Neural progenitor cell (in vitro differentiated cells): ENCODE data around the gene CTNNA3. TPM values are rescaled to one million over a fixed set of nuclear protein-coding genes. Genes with fewer than 3 reads are reported as not detected.

Source experiments
- DNase-seq: peaks from one replicate; pipeline ENCODE4 v3.0.0-alpha.2; 2016; ENCODE audit warnings: low spot score
- H2AFZ ChIP-seq: fragments of 200-600 bp; sonication (generic); replicated peaks from 2 replicates; pipeline ENCODE4 v1.6.1; 2016; ENCODE audit warnings: antibody characterized with exemption
- H3F3A ChIP-seq: fragments of 200-600 bp; sonication (generic); 2 replicates; pipeline ENCODE4 v1.6.1; 2016; ENCODE audit warnings: antibody characterized with exemption, low read depth
- H3K27ac ChIP-seq: fragments of 200-600 bp; sonication (generic); 2 replicates; pipeline ENCODE4 v1.5.1; 2016; ENCODE audit warnings: mild to moderate bottlenecking
- H3K27me3 ChIP-seq: fragments of 200-600 bp; sonication (generic); 2 replicates; pipeline ENCODE4 v1.6.1; 2016; ENCODE audit warnings: mild to moderate bottlenecking, moderate library complexity
- H3K36me3 ChIP-seq: fragments of 200-600 bp; sonication (generic); 2 replicates; pipeline ENCODE4 v1.5.1; 2016
- H3K4me1 ChIP-seq: fragments of 200-600 bp; sonication (generic); 2 replicates; pipeline ENCODE4 v1.6.1; 2016; ENCODE audit warnings: mixed run types
- H3K4me2 ChIP-seq: fragments of 200-600 bp; sonication (generic); 2 replicates; pipeline ENCODE4 v1.6.1; 2016
- H3K4me3 ChIP-seq: fragments of 200-600 bp; sonication (generic); 2 replicates; pipeline ENCODE4 v1.5.1; 2016
- H3K79me2 ChIP-seq: fragments of 200-600 bp; sonication (generic); 2 replicates; pipeline ENCODE4 v1.6.1; 2016; ENCODE audit warnings: low read depth
- H3K9ac ChIP-seq: fragments of 200-600 bp; sonication (generic); 2 replicates; pipeline ENCODE4 v1.6.1; 2016
- H3K9me3 ChIP-seq: fragments of 200-600 bp; sonication (generic); 2 replicates; pipeline ENCODE4 v1.5.1; 2016; ENCODE audit warnings: low read depth
- H4K20me1 ChIP-seq: fragments of 200-600 bp; sonication (generic); 2 replicates; pipeline ENCODE4 v1.6.1; 2016; ENCODE audit warnings: low read depth
- H3K27ac Mint-ChIP-seq: 3 replicates; pipeline ENCODE4 v1.8.0; 2021; ENCODE audit warnings: mixed read lengths
- H3K27me3 Mint-ChIP-seq: 2 replicates; pipeline ENCODE4 v1.8.0; 2022; ENCODE audit warnings: low read depth, mild to moderate bottlenecking, inconsistent platforms, moderate library complexity, mixed read lengths; ENCODE audit not compliant: insufficient read depth
- H3K36me3 Mint-ChIP-seq: 3 replicates; pipeline ENCODE4 v1.8.0; 2021; ENCODE audit warnings: mixed read lengths
- H3K4me1 Mint-ChIP-seq: 3 replicates; pipeline ENCODE4 v1.8.0; 2021; ENCODE audit warnings: mixed read lengths
- H3K4me3 Mint-ChIP-seq: 3 replicates; pipeline ENCODE4 v1.8.0; 2021; ENCODE audit warnings: mild to moderate bottlenecking, moderate library complexity, mixed read lengths
- H3K9me3 Mint-ChIP-seq: 3 replicates; pipeline ENCODE4 v1.8.0; 2020; ENCODE audit warnings: mixed read lengths
- EZH2 ChIP-seq: fragments of 200-600 bp; sonication (generic); IDR thresholded peaks from 2 replicates; pipeline ENCODE4 v1.6.1; 2017; ENCODE audit warnings: antibody characterized with exemption, mild to moderate bottlenecking, moderate library complexity
- EZH2phosphoT487 ChIP-seq: fragments of 200-600 bp; sonication (generic); IDR thresholded peaks from 2 replicates; pipeline ENCODE4 v1.6.1; 2017; ENCODE audit warnings: antibody characterized with exemption
- total RNA-seq: library from RNA; depleted of rRNA; stranded (reverse); fragments of >200 nt; gene quantifications from 2 replicates; pipeline ENCODE4 v1.2.3, GENCODE V29; 2015; ENCODE audit warnings: low replicate concordance
- TF ChIP-seq, protein P1 (sequence below): fragments of 200-600 bp; sonication (generic); IDR thresholded peaks from 2 replicates; pipeline ENCODE4 v1.5.1; 2017; ENCODE audit warnings: antibody characterized with exemption, mild to moderate bottlenecking

The CTNNA3 gene
- total RNA-seq, 1 donor from 2014 or later, result 12.9 TPM

- no peaks in the 10 kb centered on the region for H4K20me1 ChIP-seq
- no peaks in the 10 kb centered on the region for H3K9me3 ChIP-seq
- no peaks in the 10 kb centered on the region for H3F3A ChIP-seq
- H3K36me3 ChIP-seq, result no peaks in the 10 kb centered on the region
- no peaks in the 10 kb centered on the region for H3K27me3 ChIP-seq
- no peaks in the 10 kb centered on the region for H3K27me3 Mint-ChIP-seq
- DNase-seq, result no peak
- no peak for TF ChIP-seq EZH2
- no peak for TF ChIP-seq EZH2phosphoT487
- TF ChIP-seq, protein P1, sequence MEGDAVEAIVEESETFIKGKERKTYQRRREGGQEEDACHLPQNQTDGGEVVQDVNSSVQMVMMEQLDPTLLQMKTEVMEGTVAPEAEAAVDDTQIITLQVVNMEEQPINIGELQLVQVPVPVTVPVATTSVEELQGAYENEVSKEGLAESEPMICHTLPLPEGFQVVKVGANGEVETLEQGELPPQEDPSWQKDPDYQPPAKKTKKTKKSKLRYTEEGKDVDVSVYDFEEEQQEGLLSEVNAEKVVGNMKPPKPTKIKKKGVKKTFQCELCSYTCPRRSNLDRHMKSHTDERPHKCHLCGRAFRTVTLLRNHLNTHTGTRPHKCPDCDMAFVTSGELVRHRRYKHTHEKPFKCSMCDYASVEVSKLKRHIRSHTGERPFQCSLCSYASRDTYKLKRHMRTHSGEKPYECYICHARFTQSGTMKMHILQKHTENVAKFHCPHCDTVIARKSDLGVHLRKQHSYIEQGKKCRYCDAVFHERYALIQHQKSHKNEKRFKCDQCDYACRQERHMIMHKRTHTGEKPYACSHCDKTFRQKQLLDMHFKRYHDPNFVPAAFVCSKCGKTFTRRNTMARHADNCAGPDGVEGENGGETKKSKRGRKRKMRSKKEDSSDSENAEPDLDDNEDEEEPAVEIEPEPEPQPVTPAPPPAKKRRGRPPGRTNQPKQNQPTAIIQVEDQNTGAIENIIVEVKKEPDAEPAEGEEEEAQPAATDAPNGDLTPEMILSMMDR, result no peak
- no peak overlapping the region for H3K4me3 ChIP-seq
- no peak overlapping the region for H2AFZ ChIP-seq
- H3K9me3 Mint-ChIP-seq, result no peaks in the 10 kb centered on the region
- H3K79me2 ChIP-seq, result no peaks in the 10 kb centered on the region
- H3K4me3 Mint-ChIP-seq, result no peak overlapping the region
- no peak overlapping the region for H3K9ac ChIP-seq
- no peaks in the 10 kb centered on the region for H3K36me3 Mint-ChIP-seq
- no peaks in the 10 kb centered on the region for H3K4me1 ChIP-seq
- peak overlapping the region; percentile 27 for H3K27ac Mint-ChIP-seq
- H3K27ac ChIP-seq, result no peak overlapping the region
- no peak overlapping the region for H3K4me2 ChIP-seq
- peaks cover 4% of the 10 kb centered on the region for H3K4me1 Mint-ChIP-seq
Observed at GRCh38 chr10:66565999-66566398, 1130.0 kb downstream of the CTNNA3 start.

DNA sequence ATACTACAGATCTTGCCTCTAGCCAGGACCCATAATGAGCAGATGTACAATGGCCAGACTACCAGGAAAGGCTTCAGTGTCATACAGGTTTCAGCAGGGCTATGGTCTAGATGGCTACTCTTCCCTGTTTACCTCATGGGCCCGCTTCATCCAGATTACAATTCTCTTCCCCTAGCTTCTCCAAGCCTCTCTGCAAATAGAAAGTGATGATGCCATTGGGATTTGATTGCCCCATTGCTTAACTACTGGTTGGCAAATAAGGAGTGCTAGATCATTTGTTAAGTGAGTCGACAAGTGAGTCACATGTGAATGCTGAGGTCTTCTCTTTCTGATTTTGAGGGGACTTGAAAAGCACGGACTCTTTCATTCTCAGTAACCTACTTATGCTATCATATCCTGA lies 1131.7 kb downstream of the CTNNA3 start:
- Histone ChIP-seq H4K20me1 (no peaks in the 10 kb centered on the region), H3K4me3 (no peak overlapping the region), H2AFZ (no peak overlapping the region), H3F3A (no peaks in the 10 kb centered on the region), H3K9ac (no peak overlapping the region), H3K27ac (no peak overlapping the region), H3K27me3 (no peaks in the 10 kb centered on the region), H3K9me3 (no peaks in the 10 kb centered on the region), H3K4me1 (no peaks in the 10 kb centered on the region), H3K36me3 (no peaks in the 10 kb centered on the region), H3K79me2 (no peaks in the 10 kb centered on the region), H3K4me2 (no peak overlapping the region)
- no peaks in the 10 kb centered on the region for H3K27me3 Mint-ChIP-seq
- H3K27ac Mint-ChIP-seq, result no peak overlapping the region
- no peak for DNase-seq
- no peak overlapping the region for H3K4me3 Mint-ChIP-seq
- TF ChIP-seq EZH2, result no peak
- TF ChIP-seq, protein P1, result no peak
- TF ChIP-seq EZH2phosphoT487, result no peak
- peaks cover 4% of the 10 kb centered on the region for H3K4me1 Mint-ChIP-seq
- H3K9me3 Mint-ChIP-seq, result no peaks in the 10 kb centered on the region
- no peaks in the 10 kb centered on the region for H3K36me3 Mint-ChIP-seq

GRCh38 chr10:66555061-66555460 lies 1140.9 kb downstream of the CTNNA3 start:
- Mint-ChIP-seq H3K9me3 (no peaks in the 10 kb centered on the region), H3K4me1 (no peaks in the 10 kb centered on the region), H3K27ac (no peak overlapping the region), H3K27me3 (no peaks in the 10 kb centered on the region), H3K36me3 (no peaks in the 10 kb centered on the region), H3K4me3 (no peak overlapping the region)
- Histone ChIP-seq H3K9ac (no peak overlapping the region), H3K27me3 (no peaks in the 10 kb centered on the region), H3K9me3 (no peaks in the 10 kb centered on the region), H3K4me1 (no peaks in the 10 kb centered on the region), H3K36me3 (no peaks in the 10 kb centered on the region), H3K79me2 (no peaks in the 10 kb centered on the region), H4K20me1 (no peaks in the 10 kb centered on the region), H3K4me3 (no peak overlapping the region), H2AFZ (no peak overlapping the region), H3K4me2 (no peak overlapping the region), H3K27ac (no peak overlapping the region), H3F3A (no peaks in the 10 kb centered on the region)
- TF ChIP-seq, protein P1, result no peak
- TF ChIP-seq EZH2, result no peak
- no peak for TF ChIP-seq EZH2phosphoT487
- DNase-seq, result no peak
